PC-9 (cell line): ENCODE data around the gene EXO1. TPM values are rescaled to one million over a fixed set of nuclear protein-coding genes. Genes with fewer than 3 reads are reported as not detected.
A peak's percentile ranks its signal among the peaks of the same experiment; 100 is the strongest.

ENCODE experiments used
- BruUV-seq: library from RNA; stranded (reverse); fragments of 400-500 nt; replicated peaks from 2 replicates; lab custom pipeline; 2021; lab: Mats Ljungman, UMichigan
- CTCF ChIA-PET: fragments of 300-600 bp; sonication (Branson Sonifier 250); formaldehyde crosslinking; loops from one replicate; lab custom pipeline; 2022; ENCODE audit warnings: antibody characterized with exemption; lab: Charles Lee
- POLR2A ChIA-PET: fragments of 300-600 bp; sonication (Branson Sonifier 250); formaldehyde crosslinking; loops from one replicate; lab custom pipeline; 2022; ENCODE audit warnings: antibody characterized with exemption; ENCODE audit not compliant: unreplicated experiment; lab: Charles Lee
- DNase-seq, 2 experiments: peaks; one replicate each; pipeline versions ENCODE4 v3.0.0 to v3.0.0-alpha.2; 2015 to 2022; ENCODE audit warnings: mixed read lengths in 1 of 2
- H2AFZ ChIP-seq: fragments of 200-600 bp; sonication (generic); 2 replicates; pipeline ENCODE4 v1.8.1; 2017; ENCODE audit warnings: antibody characterized with exemption
- H3F3A ChIP-seq: fragments of 200-600 bp; sonication (generic); 2 replicates; pipeline ENCODE4 v1.8.1; 2017; ENCODE audit warnings: antibody characterized with exemption, mild to moderate bottlenecking, low read depth; ENCODE audit not compliant: insufficient read depth
- H3K27ac ChIP-seq: fragments of 200-600 bp; sonication (generic); 2 replicates; pipeline ENCODE4 v1.6.1; 2016; ENCODE audit warnings: mixed run types
- H3K27me3 ChIP-seq: fragments of 200-600 bp; sonication (generic); 2 replicates; pipeline ENCODE4 v1.6.1; 2016; ENCODE audit warnings: low read depth, mixed run types; ENCODE audit not compliant: insufficient read depth
- H3K36me3 ChIP-seq: fragments of 200-600 bp; sonication (generic); 2 replicates; pipeline ENCODE4 v1.6.1; 2016; ENCODE audit warnings: low read depth, mixed run types
- H3K4me1 ChIP-seq: fragments of 200-600 bp; sonication (generic); replicated peaks from 2 replicates; pipeline ENCODE4 v1.6.1; 2016; ENCODE audit warnings: mixed run types; ENCODE audit not compliant: insufficient read depth
- H3K4me2 ChIP-seq: fragments of 200-600 bp; sonication (generic); 2 replicates; pipeline ENCODE4 v1.6.1; 2017; ENCODE audit warnings: mixed run types
- H3K4me3 ChIP-seq: fragments of 200-600 bp; sonication (generic); 2 replicates; pipeline ENCODE4 v1.6.1; 2016; ENCODE audit warnings: mixed run types
- H3K79me2 ChIP-seq: fragments of 200-600 bp; sonication (generic); 2 replicates; pipeline ENCODE4 v1.6.1; 2017; ENCODE audit warnings: low read depth, mixed run types
- H3K9me2 ChIP-seq: fragments of 200-600 bp; sonication (generic); 2 replicates; pipeline ENCODE4 v1.8.1; 2017; ENCODE audit warnings: mild to moderate bottlenecking; ENCODE audit not compliant: insufficient read depth
- H3K9me3 ChIP-seq: fragments of 200-600 bp; sonication (generic); 2 replicates; pipeline ENCODE4 v1.8.1; 2016; ENCODE audit warnings: low read depth; ENCODE audit not compliant: insufficient read depth
- H4K20me1 ChIP-seq: fragments of 200-600 bp; sonication (generic); 2 replicates; pipeline ENCODE4 v1.8.1; 2017; ENCODE audit not compliant: insufficient read depth
- CTCF ChIP-seq: fragments of 200-600 bp; sonication (generic); conservative IDR thresholded peaks from 2 replicates; pipeline ENCODE4 v1.6.1; 2017; ENCODE audit warnings: mixed run types, antibody characterized with exemption, mild to moderate bottlenecking, moderate library complexity
- EZH2 ChIP-seq: fragments of 200-600 bp; sonication (generic); IDR thresholded peaks from 2 replicates; pipeline ENCODE4 v1.8.0; 2017; ENCODE audit warnings: antibody characterized with exemption, low read depth
- intact Hi-C: fragments of 100-400 bp; cut with micrococcal nuclease; formaldehyde crosslinking; loops from one replicate; pipeline ENCODE4 v1.10.0; 2022; ENCODE audit not compliant: unreplicated experiment
- total RNA-seq: library from RNA; stranded (reverse); gene quantifications from 2 replicates; pipeline ENCODE4 v1.2.3, GENCODE V29; 2021

EXO1 gene
- total RNA-seq, 1 experiment from 2014 or later = 32.1 TPM

- peaks cover 17% of the 10 kb centered on the region for H3K4me1 ChIP-seq
- no peaks in the 10 kb centered on the region for H3K27me3 ChIP-seq
- no TSS peak for BruUV-seq
- no peaks in the 10 kb centered on the region for H3K79me2 ChIP-seq
- no peak overlapping the region for H3K4me3 ChIP-seq
- H3F3A ChIP-seq = 0 out of 2 replicates have a peak, but pooled peaks cover 5% of the 10 kb centered on the region
- H3K36me3 ChIP-seq = no peaks in the 10 kb centered on the region
- no peaks in the 10 kb centered on the region for H4K20me1 ChIP-seq
- H3K4me2 ChIP-seq = no peak overlapping the region
- CTCF ChIA-PET = interaction anchor here (0.6 kb wide), 1 partner anchor 228 kb away, joined by 3 read pairs; no protein-coding TSS in a partner anchor
- POLR2A ChIA-PET = no interaction called here
- H3K9me2 ChIP-seq = no peaks in the 10 kb centered on the region
- DNase-seq = peak; percentile 15 to 60
- TF ChIP-seq CTCF (peak; percentile 82), EZH2 (no peak)
- no peak overlapping the region for H3K27ac ChIP-seq
- H2AFZ ChIP-seq = no peak overlapping the region
- H3K9me3 ChIP-seq = no peaks in the 10 kb centered on the region
- intact Hi-C loops = loop anchor here (1.0 kb wide), 3 partner anchors 128 to 304 kb away; no protein-coding TSS in a partner anchor
These were observed 13.1 kb upstream of the EXO1 start for GRCh38 chr1:241834733-241835377.

- H3K4me1 ChIP-seq = peaks cover 17% of the 10 kb centered on the region
- BruUV-seq = no TSS peak
- no peak overlapping the region for H3K4me3 ChIP-seq
- no peak for DNase-seq
- no peaks in the 10 kb centered on the region for H3K9me2 ChIP-seq
- H3F3A ChIP-seq = 0 out of 2 replicates have a peak, but pooled peaks cover 5% of the 10 kb centered on the region
- H3K79me2 ChIP-seq = no peaks in the 10 kb centered on the region
- H3K9me3 ChIP-seq = no peaks in the 10 kb centered on the region
- TF ChIP-seq EZH2 = no peak
- ChIA-PET CTCF (no interaction called here), POLR2A (no interaction called here)
- no peaks in the 10 kb centered on the region for H4K20me1 ChIP-seq
- intact Hi-C loops = loop anchor here (1.0 kb wide), 1 partner anchor 199 kb away; no protein-coding TSS in a partner anchor
- no peak overlapping the region for H3K4me2 ChIP-seq
- H3K27me3 ChIP-seq = no peaks in the 10 kb centered on the region
- no peak overlapping the region for H3K27ac ChIP-seq
- H3K36me3 ChIP-seq = no peaks in the 10 kb centered on the region
- H2AFZ ChIP-seq = no peak overlapping the region
These were observed 11.1 kb upstream of the EXO1 start for GRCh38 chr1:241836941-241837340.

GRCh38 chr1:241837416-241837815, 10.6 kb upstream of the EXO1 start:
- intact Hi-C loops = loop anchor here (1.0 kb wide), 1 partner anchor 199 kb away; no protein-coding TSS in a partner anchor
- Histone ChIP-seq H3K9me2 (no peaks in the 10 kb centered on the region), H3K79me2 (no peaks in the 10 kb centered on the region), H3K9me3 (no peaks in the 10 kb centered on the region), H3K4me3 (no peak overlapping the region), H3K27ac (peak overlapping the region; percentile 53; the same call in 1 of the 2 replicates), H3K27me3 (no peaks in the 10 kb centered on the region), H3K4me1 (peaks cover 17% of the 10 kb centered on the region), H3K4me2 (no peak overlapping the region; the same call in 1 of the 2 replicates), H2AFZ (no peak overlapping the region), H3K36me3 (no peaks in the 10 kb centered on the region), H4K20me1 (no peaks in the 10 kb centered on the region), H3F3A (0 out of 2 replicates have a peak, but pooled peaks cover 5% of the 10 kb centered on the region)
- no peak for TF ChIP-seq CTCF
- no peak for TF ChIP-seq EZH2
- DNase-seq = no peak
- CTCF ChIA-PET = no interaction called here
- POLR2A ChIA-PET = interaction anchor here (0.6 kb wide), 1 partner anchor 149 kb away, joined by 5 read pairs; no protein-coding TSS in a partner anchor
- no TSS peak for BruUV-seq
